Gastroesophageal sphincter (tissue), 4 donors: ENCODE data around the gene EHD1. TPM values are rescaled to one million over a fixed set of nuclear protein-coding genes. Genes with fewer than 3 reads are reported as not detected.

ENCODE experiments used
- ATAC-seq: fragments of 150-250 bp; one replicate; pipeline ENCODE4 v1.9.1; 2016; ENCODE audit warnings: mild to moderate bottlenecking, moderate library complexity
- H3K27ac ChIP-seq, 4 donors: fragments of 200-600 bp; sonication (generic) in 3 of 4; 1 replicate in 3 of 4; 2 replicates in 1 of 4; pipeline ENCODE4 v1.5.1; 2016 to 2019
- H3K27me3 ChIP-seq: fragments of 200-600 bp; sonication (generic); one replicate; pipeline ENCODE4 v1.5.1; 2019
- H3K36me3 ChIP-seq, 2 donors: fragments of 200-600 bp; sonication (generic); one replicate each; pipeline ENCODE4 v1.5.1; 2019; ENCODE audit warnings: control low read depth in 1 of 2
- H3K4me1 ChIP-seq, 3 donors: fragments of 200-600 bp; sonication (generic); 1 replicate in 2 of 3; 2 replicates in 1 of 3; pipeline ENCODE4 v1.5.1; 2016 to 2019; ENCODE audit warnings: control low read depth in 2 of 3
- H3K4me3 ChIP-seq, 2 donors: fragments of 200-600 bp; sonication (generic); one replicate each; pipeline ENCODE4 v1.5.1; 2019; ENCODE audit warnings: mild to moderate bottlenecking in 1 of 2, moderate library complexity in 1 of 2
- H3K9me3 ChIP-seq, 3 donors: fragments of 200-600 bp; sonication (generic); one replicate each; pipeline ENCODE4 v1.5.1; 2017 to 2019; ENCODE audit warnings: control low read depth in 2 of 3
- EP300 ChIP-seq: sonication (generic); formaldehyde crosslinking; IDR thresholded peaks from one replicate; pipeline ENCODE4 v1.6.1; 2017; ENCODE audit warnings: antibody characterized with exemption, mild to moderate bottlenecking
- POLR2A ChIP-seq, 2 donors: fragments of 450-650 bp; IDR thresholded peaks; one replicate each; pipeline ENCODE4 v1.6.1; 2017; ENCODE audit warnings: antibody characterized with exemption in 2 of 2, mild to moderate bottlenecking in 2 of 2, moderate library complexity in 1 of 2
- POLR2AphosphoS5 ChIP-seq: sonication (generic); formaldehyde crosslinking; IDR thresholded peaks from one replicate; pipeline ENCODE4 v1.6.1; 2017; ENCODE audit warnings: antibody characterized with exemption
- WGBS, 2 donors: methylation state at CpG; one replicate each; pipeline ENCODE4 v1.1.5; 2018; ENCODE audit warnings: low coverage in 1 of 2; 5-methylcytosine and 5-hydroxymethylcytosine counted together
- total RNA-seq, 4 donors: library from RNA; depleted of rRNA; stranded (reverse); fragments of >200 nt; gene quantifications; one replicate each; pipeline ENCODE4 v1.1.0, GENCODE V29; 2016
- TF ChIP-seq, protein P1 (sequence below), 4 experiments: fragments of 200-600 bp in 2 of 4; fragments of 450-650 bp in 2 of 4; sonication (generic) in 1 of 4; IDR thresholded peaks; one replicate each; pipeline ENCODE4 v1.5.1; 2017 to 2019; ENCODE audit warnings: antibody characterized with exemption in 4 of 4, mild to moderate bottlenecking in 2 of 4, moderate library complexity in 2 of 4

The EHD1 gene
- total RNA-seq, 4 donors from 2014 or later, result 92.1 to 188 (median 101) TPM

DNA sequence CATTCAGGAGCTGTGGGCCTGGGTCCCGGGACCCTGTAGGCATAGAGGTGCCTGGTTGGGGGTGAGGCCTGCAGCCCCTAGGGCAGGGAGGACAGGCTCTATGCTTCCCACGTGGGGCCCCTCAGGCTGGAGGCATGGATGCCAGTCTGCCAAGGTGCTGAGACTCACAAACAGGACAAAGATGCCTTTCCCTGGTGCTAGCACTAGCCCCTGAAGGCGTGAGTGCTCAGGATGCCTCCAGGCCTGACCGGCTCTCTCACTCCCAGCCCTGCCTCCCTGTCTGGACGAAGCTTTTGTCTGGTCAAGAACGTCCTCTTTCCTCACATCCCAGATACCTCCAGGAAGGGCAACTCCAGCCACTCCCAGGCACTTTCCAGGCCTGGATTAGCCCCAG, 36.1 kb downstream of the EHD1 start:
- TF ChIP-seq POLR2A (IDR thresholded peaks at IDR 0.05), result no peak
- TF ChIP-seq, protein P1, sequence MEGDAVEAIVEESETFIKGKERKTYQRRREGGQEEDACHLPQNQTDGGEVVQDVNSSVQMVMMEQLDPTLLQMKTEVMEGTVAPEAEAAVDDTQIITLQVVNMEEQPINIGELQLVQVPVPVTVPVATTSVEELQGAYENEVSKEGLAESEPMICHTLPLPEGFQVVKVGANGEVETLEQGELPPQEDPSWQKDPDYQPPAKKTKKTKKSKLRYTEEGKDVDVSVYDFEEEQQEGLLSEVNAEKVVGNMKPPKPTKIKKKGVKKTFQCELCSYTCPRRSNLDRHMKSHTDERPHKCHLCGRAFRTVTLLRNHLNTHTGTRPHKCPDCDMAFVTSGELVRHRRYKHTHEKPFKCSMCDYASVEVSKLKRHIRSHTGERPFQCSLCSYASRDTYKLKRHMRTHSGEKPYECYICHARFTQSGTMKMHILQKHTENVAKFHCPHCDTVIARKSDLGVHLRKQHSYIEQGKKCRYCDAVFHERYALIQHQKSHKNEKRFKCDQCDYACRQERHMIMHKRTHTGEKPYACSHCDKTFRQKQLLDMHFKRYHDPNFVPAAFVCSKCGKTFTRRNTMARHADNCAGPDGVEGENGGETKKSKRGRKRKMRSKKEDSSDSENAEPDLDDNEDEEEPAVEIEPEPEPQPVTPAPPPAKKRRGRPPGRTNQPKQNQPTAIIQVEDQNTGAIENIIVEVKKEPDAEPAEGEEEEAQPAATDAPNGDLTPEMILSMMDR (IDR thresholded peaks at IDR 0.05), result no peak
- no peak for TF ChIP-seq POLR2AphosphoS5
- TF ChIP-seq EP300, result no peak
- H3K4me1 ChIP-seq, result peaks cover 0 to 19% (median 2%) of the 10 kb centered on the region in 3 donors
- WGBS, 2 donors, result 100% methylated on average over 1 of the region's 6 CpGs; no CpG with 5 or more reads in 1 of the 2 donors
- H3K36me3 ChIP-seq, result no peaks in the 10 kb centered on the region
- H3K27me3 ChIP-seq, result peaks cover 6% of the 10 kb centered on the region
- no peak for ATAC-seq
- H3K4me3 ChIP-seq, result no peak overlapping the region
- H3K27ac ChIP-seq, result no peak overlapping the region
- no peaks in the 10 kb centered on the region for H3K9me3 ChIP-seq

DNA sequence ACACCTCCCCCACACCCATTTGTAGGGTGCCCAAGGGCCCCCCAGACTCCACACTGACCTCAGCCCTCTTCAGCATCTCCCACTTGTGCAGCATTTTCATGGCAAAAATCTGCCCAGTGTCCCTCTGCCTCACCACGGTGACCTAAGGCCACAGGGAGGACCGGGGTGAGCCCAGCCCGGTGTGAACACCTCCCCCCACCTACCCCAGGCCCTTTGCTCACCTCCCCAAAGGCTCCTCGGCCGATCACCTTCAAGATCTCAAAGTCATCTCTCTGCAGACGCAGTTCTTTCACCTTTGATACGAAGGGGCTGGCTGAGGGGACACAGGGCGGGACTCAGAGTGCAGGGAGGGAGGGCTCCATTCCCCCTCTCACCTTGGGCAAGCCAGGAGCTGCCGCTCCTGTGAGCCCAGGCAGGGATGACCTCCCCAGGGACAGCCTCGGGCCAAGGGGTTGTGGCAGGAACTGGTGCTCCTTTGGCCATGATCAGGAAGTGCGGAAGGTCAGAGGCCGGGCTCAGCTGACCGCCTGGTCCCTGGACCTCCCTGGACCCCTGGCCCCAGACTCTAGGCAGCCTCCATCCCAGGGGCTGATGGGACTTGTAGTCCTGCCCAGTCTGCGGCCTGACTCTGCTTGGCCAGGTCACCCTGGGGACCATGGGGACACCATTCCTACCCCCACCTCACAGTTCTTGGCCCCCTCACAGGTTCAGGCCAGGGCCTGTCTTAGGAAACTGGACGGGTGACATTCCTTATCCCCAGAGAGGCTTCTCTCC, 36.6 kb downstream of the EHD1 start:
- 87 to 88% methylated on average over 3 to 6 of the region's 15 CpGs for WGBS, 2 donors
- Histone ChIP-seq H3K36me3 (no peaks in the 10 kb centered on the region), H3K27me3 (peaks cover 6% of the 10 kb centered on the region), H3K4me1 (peaks cover 0 to 13% (median 0%) of the 10 kb centered on the region in 3 donors), H3K4me3 (no peak overlapping the region), H3K27ac (no peak overlapping the region), H3K9me3 (no peaks in the 10 kb centered on the region)
- no peak for TF ChIP-seq POLR2AphosphoS5
- no peak for TF ChIP-seq POLR2A (IDR thresholded peaks at IDR 0.05)
- TF ChIP-seq, protein P1 (IDR thresholded peaks at IDR 0.05), result no peak
- TF ChIP-seq EP300, result no peak
- ATAC-seq, result no peak

DNA sequence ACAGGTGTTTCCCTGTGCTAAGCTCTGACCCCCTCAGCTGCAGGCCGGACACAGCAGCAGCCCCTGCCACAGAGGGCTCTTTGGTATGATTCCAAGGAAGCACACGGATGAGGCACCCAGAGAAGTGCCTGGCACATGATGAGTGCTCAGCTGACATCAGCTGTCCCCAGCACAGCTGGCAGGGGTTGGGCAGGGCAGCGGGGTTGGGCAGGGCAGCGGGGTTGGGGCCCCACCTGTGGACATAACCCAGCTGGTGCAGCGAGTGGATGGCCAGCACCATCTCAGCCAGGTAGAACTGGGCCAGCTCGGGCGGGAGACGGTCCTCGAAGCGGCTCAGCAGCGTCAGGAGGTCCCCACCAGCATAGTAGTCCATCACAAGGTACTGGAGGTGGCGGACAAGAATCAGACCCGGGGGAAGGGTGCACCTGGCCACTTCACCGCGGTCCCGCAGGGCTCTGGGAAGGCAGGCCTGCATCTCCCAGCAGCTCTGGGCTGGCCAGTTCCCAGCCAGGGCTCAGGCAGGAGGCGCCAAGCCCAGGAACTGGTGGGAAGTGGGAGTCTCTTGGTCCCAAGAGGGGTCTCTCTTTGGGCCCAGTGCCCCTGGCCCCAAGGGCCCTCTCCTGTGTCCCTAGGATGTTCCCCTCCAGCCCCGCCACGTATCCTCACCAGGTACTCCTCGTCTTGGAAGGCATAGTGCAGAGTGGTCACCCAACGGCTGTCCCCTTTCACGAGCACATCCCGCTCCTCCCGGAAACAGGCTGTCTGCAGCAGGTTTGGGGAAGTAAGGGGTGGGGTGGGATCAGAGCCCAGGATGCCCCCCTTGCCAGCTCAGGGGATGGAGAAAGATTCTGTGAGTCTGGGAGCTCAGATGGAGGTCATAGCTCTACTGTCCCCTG, 38.3 kb downstream of the EHD1 start:
- no peak for TF ChIP-seq EP300
- no peak for TF ChIP-seq POLR2A (IDR thresholded peaks at IDR 0.05)
- TF ChIP-seq POLR2AphosphoS5, result no peak
- TF ChIP-seq, protein P1 (IDR thresholded peaks at IDR 0.05), result no peak
- no peak for ATAC-seq
- 75 to 83% methylated on average over 4 to 8 of the region's 24 CpGs for WGBS, 2 donors
- H3K36me3 ChIP-seq, result no peaks in the 10 kb centered on the region
- peaks cover 6% of the 10 kb centered on the region for H3K27me3 ChIP-seq
- H3K4me3 ChIP-seq, result no peak overlapping the region
- H3K9me3 ChIP-seq, result no peaks in the 10 kb centered on the region
- H3K27ac ChIP-seq, result no peak overlapping the region
- peaks cover 0 to 12% (median 0%) of the 10 kb centered on the region in 3 donors for H3K4me1 ChIP-seq

DNA sequence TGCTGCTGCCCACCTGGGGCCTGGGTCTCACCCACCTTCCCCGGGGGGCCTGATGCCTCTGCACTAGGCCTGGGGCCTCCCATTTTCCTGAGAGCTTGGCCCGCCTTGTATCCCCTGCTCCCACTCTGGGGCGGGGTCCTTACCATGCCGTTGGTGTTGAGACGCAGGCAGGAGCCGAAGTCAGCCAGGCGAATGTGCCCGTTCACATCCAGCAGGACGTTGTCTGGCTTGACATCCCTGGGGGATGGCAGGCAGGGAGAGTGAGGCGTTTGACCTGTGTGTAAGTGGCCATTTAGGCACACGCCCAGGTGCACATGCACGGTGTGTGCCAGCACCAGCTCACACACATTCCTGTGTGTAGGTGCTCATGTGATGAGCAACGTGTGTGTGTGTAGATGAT, 39.1 kb downstream of the EHD1 start:
- ATAC-seq, result no peak
- Histone ChIP-seq H3K27ac (no peak overlapping the region), H3K4me1 (peaks cover 0 to 4% (median 0%) of the 10 kb centered on the region in 3 donors), H3K27me3 (no peaks in the 10 kb centered on the region), H3K9me3 (no peaks in the 10 kb centered on the region), H3K36me3 (no peaks in the 10 kb centered on the region), H3K4me3 (no peak overlapping the region)
- WGBS, 2 donors, result 57% methylated on average over 1 of the region's 13 CpGs; no CpG with 5 or more reads in 1 of the 2 donors
- TF ChIP-seq, protein P1 (IDR thresholded peaks at IDR 0.05), result no peak
- no peak for TF ChIP-seq EP300
- no peak for TF ChIP-seq POLR2A (IDR thresholded peaks at IDR 0.05)
- TF ChIP-seq POLR2AphosphoS5, result no peak
